SHP77 treated with DMSO at 0.1 percent for 48 hours (cell line): ENCODE measurements around the gene FAM107A.

Experiments used
- DNase-seq: peaks from one replicate; lab custom pipeline; 2025; lab: John Stamatoyannopoulos, UW

The FAM107A gene

DNA sequence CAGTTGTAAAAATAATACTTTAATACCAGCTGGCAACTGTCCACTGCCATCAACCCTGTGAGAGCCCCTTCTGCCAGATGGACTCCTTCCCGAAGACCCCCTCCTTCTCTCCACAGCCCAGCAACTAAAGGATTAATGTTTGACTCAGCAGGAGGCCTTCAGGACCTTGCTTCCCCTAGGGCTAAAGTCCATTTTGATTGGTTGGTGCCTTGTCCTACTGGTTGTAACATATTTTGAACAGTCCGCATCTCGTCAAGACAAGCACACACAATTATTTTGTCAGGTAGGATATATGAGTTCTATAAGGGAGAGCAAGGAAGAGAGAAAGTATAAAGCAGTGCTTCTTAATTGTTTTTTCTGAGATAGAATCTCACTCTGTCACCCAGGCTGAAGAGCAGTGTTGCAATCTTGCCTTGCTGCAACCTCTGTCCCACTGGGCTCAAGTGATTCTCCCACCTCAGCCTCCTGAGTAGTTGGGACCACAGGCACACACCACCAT, 58.9 kb downstream of the FAM107A start:
- DNase-seq = no peak

DNA sequence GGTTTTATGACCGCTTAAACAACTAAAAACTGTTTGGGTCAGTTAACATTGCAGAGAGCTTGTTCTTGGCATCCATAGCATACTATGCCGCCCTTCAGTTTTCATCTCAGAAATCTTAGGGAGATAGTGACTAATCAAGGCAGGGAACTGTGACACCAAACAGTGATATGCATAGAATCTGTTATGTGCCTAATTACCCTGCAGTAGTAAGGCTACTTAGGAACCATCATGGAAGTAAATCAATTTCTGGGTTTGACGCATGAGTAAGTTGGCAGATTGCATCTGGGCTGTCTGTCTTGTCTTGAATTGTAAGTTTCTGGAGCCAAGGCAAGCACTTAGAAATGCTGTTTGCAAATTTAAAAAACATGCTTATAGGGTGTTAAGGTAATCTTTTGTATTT, 62.8 kb downstream of the FAM107A start:
- no peak for DNase-seq
